ENCODE data around the gene GRIK1. TPM values are rescaled to one million over a fixed set of nuclear protein-coding genes. Genes with fewer than 3 reads are reported as not detected.

The GRIK1 gene
- total RNA-seq, 2 donors from 2014 or later: not detected

- Mint-ChIP-seq H3K27me3 (no peaks in the 10 kb centered on the region), H3K9me3 (peaks cover 15% of the 10 kb centered on the region), H3K27ac (no peak overlapping the region), H3K4me3 (no peak overlapping the region), H3K4me1 (ENCODE audit: low read depth in 2 of 2) (no peaks in the 10 kb centered on the region), H3K36me3 (no peaks in the 10 kb centered on the region)
- DNase-seq (ENCODE audit: low spot score) (no peak), ATAC-seq (no peak)
These were observed 301.7 kb downstream of the GRIK1 start for GRCh38 chr21:29638138-29638537.

- Mint-ChIP-seq H3K4me3 (no peak overlapping the region), H3K27me3 (no peaks in the 10 kb centered on the region), H3K4me1 (ENCODE audit: low read depth in 2 of 2) (no peaks in the 10 kb centered on the region), H3K36me3 (no peaks in the 10 kb centered on the region), H3K27ac (no peak overlapping the region), H3K9me3 (peaks cover 15% of the 10 kb centered on the region)
- no peak for DNase-seq (ENCODE audit: low spot score)
- ATAC-seq: no peak
These were observed 302.2 kb downstream of the GRIK1 start for GRCh38 chr21:29637553-29637952.

GRCh38 chr21:29637134-29637533 is 302.7 kb downstream of the GRIK1 start:
- Mint-ChIP-seq H3K4me3 (no peak overlapping the region), H3K36me3 (no peaks in the 10 kb centered on the region), H3K27me3 (no peaks in the 10 kb centered on the region), H3K27ac (no peak overlapping the region), H3K4me1 (ENCODE audit: low read depth in 2 of 2) (no peaks in the 10 kb centered on the region), H3K9me3 (peaks cover 15% of the 10 kb centered on the region)
- no peak for ATAC-seq
- DNase-seq (ENCODE audit: low spot score): no peak

GRCh38 chr21:29634418-29634817 is 305.4 kb downstream of the GRIK1 start:
- H3K4me3 Mint-ChIP-seq: no peak overlapping the region
- H3K27ac Mint-ChIP-seq: no peak overlapping the region
- ATAC-seq (no peak), DNase-seq (ENCODE audit: low spot score) (no peak)
- no peaks in the 10 kb centered on the region for H3K36me3 Mint-ChIP-seq
- H3K9me3 Mint-ChIP-seq: peaks cover 7% of the 10 kb centered on the region
- no peaks in the 10 kb centered on the region for H3K4me1 Mint-ChIP-seq (ENCODE audit: low read depth in 2 of 2)
- H3K27me3 Mint-ChIP-seq: no peaks in the 10 kb centered on the region

- no peak overlapping the region for H3K27ac Mint-ChIP-seq
- no peaks in the 10 kb centered on the region for H3K27me3 Mint-ChIP-seq
- H3K4me1 Mint-ChIP-seq (ENCODE audit: low read depth in 2 of 2): no peaks in the 10 kb centered on the region
- H3K4me3 Mint-ChIP-seq: no peak overlapping the region
- DNase-seq (ENCODE audit: low spot score): no peak
- H3K9me3 Mint-ChIP-seq: peaks cover 11% of the 10 kb centered on the region
- no peaks in the 10 kb centered on the region for H3K36me3 Mint-ChIP-seq
- no peak for ATAC-seq
These were observed 306.0 kb downstream of the GRIK1 start for GRCh38 chr21:29633756-29634155.

GRCh38 chr21:29630441-29630840 is 309.4 kb downstream of the GRIK1 start:
- Mint-ChIP-seq H3K4me1 (ENCODE audit: low read depth in 2 of 2) (no peaks in the 10 kb centered on the region), H3K9me3 (peaks cover 10% of the 10 kb centered on the region), H3K27me3 (no peaks in the 10 kb centered on the region), H3K36me3 (no peaks in the 10 kb centered on the region), H3K27ac (no peak overlapping the region), H3K4me3 (no peak overlapping the region)
- no peak for DNase-seq (ENCODE audit: low spot score)
- ATAC-seq: no peak

- Mint-ChIP-seq H3K36me3 (no peaks in the 10 kb centered on the region), H3K27me3 (no peaks in the 10 kb centered on the region), H3K4me3 (no peak overlapping the region), H3K4me1 (ENCODE audit: low read depth in 2 of 2) (no peaks in the 10 kb centered on the region), H3K27ac (no peak overlapping the region), H3K9me3 (peaks cover 4% of the 10 kb centered on the region)
- DNase-seq (ENCODE audit: low spot score) (no peak), ATAC-seq (no peak)
These were observed 311.9 kb downstream of the GRIK1 start for GRCh38 chr21:29627905-29628304.

- Mint-ChIP-seq H3K27ac (no peak overlapping the region), H3K9me3 (peaks cover 4% of the 10 kb centered on the region), H3K4me3 (no peak overlapping the region), H3K4me1 (ENCODE audit: low read depth in 2 of 2) (no peaks in the 10 kb centered on the region), H3K27me3 (no peaks in the 10 kb centered on the region), H3K36me3 (no peaks in the 10 kb centered on the region)
- DNase-seq (ENCODE audit: low spot score): no peak
- no peak for ATAC-seq
These were observed 312.9 kb downstream of the GRIK1 start for GRCh38 chr21:29626801-29627470.

GRCh38 chr21:29625990-29626389 is 313.8 kb downstream of the GRIK1 start:
- no peaks in the 10 kb centered on the region for H3K4me1 Mint-ChIP-seq (ENCODE audit: low read depth in 2 of 2)
- no peaks in the 10 kb centered on the region for H3K27me3 Mint-ChIP-seq
- H3K27ac Mint-ChIP-seq: no peak overlapping the region
- peaks cover 4% of the 10 kb centered on the region for H3K9me3 Mint-ChIP-seq
- no peak for ATAC-seq
- DNase-seq (ENCODE audit: low spot score): no peak
- no peak overlapping the region for H3K4me3 Mint-ChIP-seq
- H3K36me3 Mint-ChIP-seq: no peaks in the 10 kb centered on the region

- H3K36me3 Mint-ChIP-seq: no peaks in the 10 kb centered on the region
- H3K27me3 Mint-ChIP-seq: no peaks in the 10 kb centered on the region
- H3K27ac Mint-ChIP-seq: no peak overlapping the region
- no peak overlapping the region for H3K4me3 Mint-ChIP-seq
- ATAC-seq (no peak), DNase-seq (ENCODE audit: low spot score) (no peak)
- peaks cover 4% of the 10 kb centered on the region for H3K9me3 Mint-ChIP-seq
- H3K4me1 Mint-ChIP-seq (ENCODE audit: low read depth in 2 of 2): no peaks in the 10 kb centered on the region
These were observed 315.0 kb downstream of the GRIK1 start for GRCh38 chr21:29624776-29625175.

- Mint-ChIP-seq H3K4me1 (ENCODE audit: low read depth in 2 of 2) (no peaks in the 10 kb centered on the region), H3K9me3 (peaks cover 3% of the 10 kb centered on the region), H3K27ac (no peak overlapping the region), H3K4me3 (no peak overlapping the region), H3K36me3 (no peaks in the 10 kb centered on the region), H3K27me3 (no peaks in the 10 kb centered on the region)
- ATAC-seq (no peak), DNase-seq (ENCODE audit: low spot score) (no peak)
These were observed 318.3 kb downstream of the GRIK1 start for GRCh38 chr21:29621525-29621924.

GRCh38 chr21:29616209-29616751 is 323.5 kb downstream of the GRIK1 start:
- ATAC-seq: no peak

GRCh38 chr21:29613877-29614276 is 325.9 kb downstream of the GRIK1 start:
- peaks cover 7% of the 10 kb centered on the region for H3K9me3 Mint-ChIP-seq
- no peak overlapping the region for H3K4me3 Mint-ChIP-seq
- no peak for ATAC-seq
- no peaks in the 10 kb centered on the region for H3K27me3 Mint-ChIP-seq
- no peak for DNase-seq (ENCODE audit: low spot score)
- H3K36me3 Mint-ChIP-seq: no peaks in the 10 kb centered on the region
- H3K27ac Mint-ChIP-seq: no peak overlapping the region
- no peaks in the 10 kb centered on the region for H3K4me1 Mint-ChIP-seq (ENCODE audit: low read depth in 2 of 2)

More at GRCh38 chr21:29616209-29616751, 323.5 kb downstream of the GRIK1 start:
- H3K9me3 Mint-ChIP-seq: peaks cover 3% of the 10 kb centered on the region
- H3K27ac Mint-ChIP-seq: no peak overlapping the region
- H3K36me3 Mint-ChIP-seq: no peaks in the 10 kb centered on the region
- no peak for DNase-seq (ENCODE audit: low spot score)
- H3K27me3 Mint-ChIP-seq: no peaks in the 10 kb centered on the region
- H3K4me1 Mint-ChIP-seq (ENCODE audit: low read depth in 2 of 2): no peaks in the 10 kb centered on the region
- no peak overlapping the region for H3K4me3 Mint-ChIP-seq

GRCh38 chr21:29613021-29613420 is 326.8 kb downstream of the GRIK1 start:
- Mint-ChIP-seq H3K4me3 (no peak overlapping the region), H3K27ac (no peak overlapping the region), H3K27me3 (no peaks in the 10 kb centered on the region), H3K9me3 (peaks cover 7% of the 10 kb centered on the region), H3K4me1 (ENCODE audit: low read depth in 2 of 2) (no peaks in the 10 kb centered on the region), H3K36me3 (no peaks in the 10 kb centered on the region)
- no peak for DNase-seq (ENCODE audit: low spot score)
- no peak for ATAC-seq
